Endothelial cell of umbilical vein (primary cell): ENCODE measurements around the gene FGF22. TPM values are rescaled to one million over a fixed set of nuclear protein-coding genes. Genes with fewer than 3 reads are reported as not detected.

Source experiments
- BruUV-seq: library from RNA; stranded (reverse); fragments of 400-500 nt; replicated peaks from 2 replicates; lab custom pipeline; 2021; lab: Mats Ljungman, UMichigan
- CTCF ChIA-PET: fragments of 300-600, 350-600 bp; sonication (Branson Sonifier 250); formaldehyde crosslinking; loops from one replicate; lab custom pipeline; 2021; ENCODE audit warnings: antibody characterized with exemption, inconsistent platforms; lab: Charles Lee
- POLR2A ChIA-PET: fragments of 300-600, 350-600 bp; sonication (Branson Sonifier 250); formaldehyde crosslinking; loops from one replicate; lab custom pipeline; 2021; ENCODE audit warnings: antibody characterized with exemption, inconsistent platforms; lab: Charles Lee
- DNase-seq: peaks from one replicate; pipeline ENCODE4 v3.0.0-alpha.2; 2011; ENCODE audit warnings: low read depth, low spot score
- FAIRE-seq: peaks from 2 replicates; lab custom pipeline; 2011; peaks lifted over from hg19 to GRCh38; lab: Jason Lieb, UNC
- H2AFZ ChIP-seq: 2 replicates; pipeline ENCODE4 v1.6.0; 2012; ENCODE audit warnings: low read depth, low read length, control low read depth, inconsistent platforms
- H3K27ac ChIP-seq: 2 replicates; pipeline ENCODE4 v1.5.1; 2011; ENCODE audit warnings: low read depth, mild to moderate bottlenecking, control low read depth, low read length, moderate library complexity; ENCODE audit not compliant: insufficient read depth
- H3K27me3 ChIP-seq, 2 experiments: 2 replicates each; pipeline versions ENCODE4 v1.6.0 to v1.6.1; 2011; ENCODE audit warnings: low read length in 2 of 2, mixed read lengths in 1 of 2; ENCODE audit not compliant: control insufficient read depth in 2 of 2, insufficient read depth in 2 of 2
- H3K36me3 ChIP-seq, 2 experiments: 2 replicates in 1 of 2; 3 replicates in 1 of 2; pipeline ENCODE4 v1.5.1; 2011; ENCODE audit warnings: low read length in 2 of 2, mild to moderate bottlenecking in 1 of 2, moderate library complexity in 1 of 2; ENCODE audit not compliant: control insufficient read depth in 2 of 2, insufficient read depth in 2 of 2; ENCODE audit errors: extremely low read depth in 1 of 2
- H3K4me1 ChIP-seq: 3 replicates; pipeline ENCODE4 v1.5.1; 2011; ENCODE audit warnings: mild to moderate bottlenecking, low read length; ENCODE audit not compliant: control insufficient read depth, insufficient read depth; ENCODE audit errors: extremely low read depth
- H3K4me2 ChIP-seq: 2 replicates; pipeline ENCODE4 v1.6.1; 2011; ENCODE audit warnings: low read length, control low read depth, mixed read lengths; ENCODE audit not compliant: insufficient read depth
- H3K4me3 ChIP-seq, 3 experiments: fragments of 200-600 bp in 1 of 3; sonication (generic), shearing (Covaris generic) in 1 of 3; replicated peaks in 1 of 3; 2 replicates each; pipeline ENCODE4 v1.5.1; 2011 to 2016; ENCODE audit warnings: control low read depth in 3 of 3, low read length in 3 of 3, mild to moderate bottlenecking in 2 of 3, inconsistent platforms in 1 of 3, low read depth in 1 of 3, moderate library complexity in 1 of 3; ENCODE audit not compliant: insufficient read depth in 1 of 3
- H3K79me2 ChIP-seq: 2 replicates; pipeline ENCODE4 v1.6.0; 2012; ENCODE audit warnings: low read length, inconsistent platforms; ENCODE audit not compliant: control insufficient read depth, insufficient read depth
- H3K9ac ChIP-seq: replicated peaks from 2 replicates; pipeline ENCODE3; 2011; ENCODE audit warnings: low read length, control low read depth; ENCODE audit not compliant: insufficient read depth; ENCODE audit errors: extremely low read depth
- H3K9me1 ChIP-seq: replicated peaks from 3 replicates; pipeline ENCODE4 v1.6.0; 2011; ENCODE audit warnings: mild to moderate bottlenecking, low read length; ENCODE audit not compliant: control insufficient read depth, insufficient read depth; ENCODE audit errors: extremely low read depth
- H3K9me3 ChIP-seq: replicated peaks from 2 replicates; pipeline ENCODE4 v1.5.1; 2012; ENCODE audit warnings: low read length, inconsistent platforms; ENCODE audit not compliant: control insufficient read depth, insufficient read depth
- H4K20me1 ChIP-seq: replicated peaks from 2 replicates; pipeline ENCODE3; 2011; ENCODE audit warnings: mild to moderate bottlenecking, low read length; ENCODE audit not compliant: control insufficient read depth, insufficient read depth; ENCODE audit errors: extremely low read depth
- CTCF ChIP-seq, 2 donors: IDR thresholded peaks; 1 replicate in 1 of 2; 2 replicates in 1 of 2; pipeline ENCODE4 v1.5.1; 2011; ENCODE audit warnings: low read length in 2 of 2, mild to moderate bottlenecking in 2 of 2, moderate library complexity in 2 of 2, control low read depth in 1 of 2, inconsistent platforms in 1 of 2, low read depth in 1 of 2; ENCODE audit not compliant: insufficient read depth in 1 of 2; ENCODE audit errors: extremely low read depth in 1 of 2
- EZH2 ChIP-seq: IDR thresholded peaks from 2 replicates; pipeline ENCODE4 v1.6.1; 2012; ENCODE audit warnings: borderline replicate concordance, low read depth, mild to moderate bottlenecking, moderate library complexity, low read length, inconsistent platforms; ENCODE audit not compliant: severe bottlenecking
- FOS ChIP-seq: IDR thresholded peaks from 2 replicates; pipeline ENCODE4 v1.6.1; 2011; ENCODE audit warnings: mild to moderate bottlenecking, low read length, moderate library complexity, borderline replicate concordance; ENCODE audit not compliant: insufficient read depth
- GATA2 ChIP-seq: IDR thresholded peaks from 2 replicates; pipeline ENCODE4 v1.7.0; 2011; ENCODE audit warnings: low read depth, mild to moderate bottlenecking, moderate library complexity, mixed read lengths, low read length; ENCODE audit not compliant: insufficient read length, insufficient read depth
- JUN ChIP-seq: IDR thresholded peaks from 2 replicates; pipeline ENCODE4 v1.6.1; 2011; ENCODE audit warnings: borderline replicate concordance, low read depth; ENCODE audit not compliant: insufficient read length, insufficient read depth
- MAX ChIP-seq: IDR thresholded peaks from 2 replicates; pipeline ENCODE4 v1.6.1; 2011; ENCODE audit not compliant: insufficient read depth, insufficient read length
- MYC ChIP-seq: IDR thresholded peaks from one replicate; pipeline ENCODE4 v1.6.1; 2011; ENCODE audit warnings: mild to moderate bottlenecking, low read depth, low read length
- POLR2A ChIP-seq: IDR thresholded peaks from 2 replicates; pipeline ENCODE4 v1.6.1; 2012; ENCODE audit warnings: low read depth, mild to moderate bottlenecking, control low read depth, low read length
- POLR2AphosphoS5 ChIP-seq: IDR thresholded peaks from 2 replicates; pipeline ENCODE4 v1.6.1; 2012; ENCODE audit warnings: low read depth, mild to moderate bottlenecking, control low read depth, low read length, moderate library complexity; ENCODE audit not compliant: insufficient read depth
- dilution Hi-C: fragments of 300-500 bp; cut with MboI; formaldehyde crosslinking; loops from one replicate; pipeline ENCODE4 v1.15.0; 2019; ENCODE audit warnings: low sequenced_read_pairs; ENCODE audit not compliant: extremely low pct_ligation_motif_present
- intact Hi-C: fragments of 100-400 bp; cut with micrococcal nuclease; formaldehyde crosslinking; loops from one replicate; pipeline ENCODE4 v1.10.0; 2022
- polyA plus RNA-seq, 4 experiments: library from polyadenylated mRNA; depleted of rRNA in 3 of 4; stranded (reverse) in 3 of 4; unstranded in 1 of 4; fragments of >200 nt; gene quantifications; 2 replicates each; pipeline versions ENCODE4 v1.2.1 to v1.2.3, GENCODE V29; 2011 to 2012; ENCODE audit warnings: missing spikeins in 1 of 4
- total RNA-seq: library from RNA; stranded (reverse); gene quantifications from 2 replicates; pipeline ENCODE4 v1.2.3, GENCODE V29; 2021

FGF22 gene
- total and polyA plus RNA-seq, 2 donors (not counting 3 experiments of a cell fraction or from before 2014, with no cell fraction given), result 0.07 TPM; not detected in 1

- FAIRE-seq (no peak), DNase-seq (no peak)
- intact Hi-C loops, result no loop called here
- Histone ChIP-seq H3K27ac (no peak overlapping the region), H3K9me3 (no peaks in the 10 kb centered on the region), H2AFZ (no peak overlapping the region), H3K27me3 (peaks cover 0 to 1% of the 10 kb centered on the region in 2 experiments), H4K20me1 (no peaks in the 10 kb centered on the region), H3K4me1 (no peaks in the 10 kb centered on the region), H3K79me2 (no peaks in the 10 kb centered on the region), H3K9me1 (no peaks in the 10 kb centered on the region), H3K36me3 (no peaks in the 10 kb centered on the region), H3K9ac (no peak overlapping the region), H3K4me3 (no peak overlapping the region), H3K4me2 (no peak overlapping the region)
- no TSS peak for BruUV-seq
- TF ChIP-seq POLR2A (no peak), JUN (no peak), MYC (no peak), POLR2AphosphoS5 (no peak), FOS (no peak), EZH2 (no peak), CTCF (IDR thresholded peaks at IDR 0.05; ENCODE audit: extremely low read depth in 1 of 2, insufficient read depth in 1 of 2, low read depth in 1 of 2, low read length in 2 of 2) (no peak), GATA2 (no peak), MAX (no peak)
- ChIA-PET CTCF (interaction anchor here (1.4 kb wide), 1 partner anchor 12 kb away, joined by 6 read pairs; no protein-coding TSS in a partner anchor), POLR2A (no interaction called here)
- dilution Hi-C loops, result no loop called here
Measured at GRCh38 chr19:596263-596655, 43.4 kb upstream of the FGF22 start.
